GM12873 (cell line): ENCODE measurements around the gene NDUFAF2.

Experiments used
- CTCF ChIP-seq: IDR thresholded peaks from 2 replicates; pipeline ENCODE4 v1.5.1; 2012; ENCODE audit warnings: low read depth, mild to moderate bottlenecking, moderate library complexity, low read length, control low read depth; ENCODE audit not compliant: insufficient read depth; ENCODE audit errors: missing control alignments

NDUFAF2 gene

GRCh38 chr5:61120534-61120933 is 175.5 kb downstream of the NDUFAF2 start:
- TF ChIP-seq CTCF, result no peak

GRCh38 chr5:61123145-61123544 is 178.1 kb downstream of the NDUFAF2 start:
- no peak for TF ChIP-seq CTCF

- no peak for TF ChIP-seq CTCF
Observed at GRCh38 chr5:61130289-61130688, 185.3 kb downstream of the NDUFAF2 start.

- TF ChIP-seq CTCF, result no peak
Observed at GRCh38 chr5:61132559-61132958, 187.6 kb downstream of the NDUFAF2 start.

GRCh38 chr5:61137835-61138234 is 192.8 kb downstream of the NDUFAF2 start:
- no peak for TF ChIP-seq CTCF

- TF ChIP-seq CTCF, result peak; percentile 42
Observed at GRCh38 chr5:61139094-61139873, 194.3 kb downstream of the NDUFAF2 start.

GRCh38 chr5:61139931-61140330 is 194.9 kb downstream of the NDUFAF2 start:
- TF ChIP-seq CTCF, result no peak
